Measurements from ENCODE around the gene HIF3A. TPM values are rescaled to one million over a fixed set of nuclear protein-coding genes. Genes with fewer than 3 reads are reported as not detected.

HIF3A gene
- total and polyA plus RNA-seq, 9 of the 15 experiments (the other 6 are each of a cell fraction or from before 2014, with no cell fraction given), result 0.29 TPM; not detected in 8

- Histone ChIP-seq H2AFZ (ENCODE audit: low read depth, low read length) (no peak overlapping the region), H4K20me1 (replicated peaks; ENCODE audit: control insufficient read depth, insufficient read depth, low read length) (no peaks in the 10 kb centered on the region), H3K9ac (ENCODE audit: insufficient read depth in 1 of 2, low read depth in 2 of 2, low read length in 2 of 2) (no peak overlapping the region), H3K79me2 (ENCODE audit: control insufficient read depth, insufficient read depth, low read length) (no peaks in the 10 kb centered on the region), H3K9me3 (replicated peaks; ENCODE audit: control insufficient read depth, insufficient read depth, low read depth, low read length) (no peaks in the 10 kb centered on the region), H3K9me1 (ENCODE audit: control insufficient read depth, insufficient read depth, low read length) (no peaks in the 10 kb centered on the region), H3K4me2 (ENCODE audit: insufficient read depth, low read length) (no peak overlapping the region), H3K27ac (ENCODE audit: extremely low read depth, low read depth, low read length) (no peak overlapping the region), H3K36me3 (ENCODE audit: control insufficient read depth, insufficient read depth, low read length) (no peaks in the 10 kb centered on the region), H3K27me3 (ENCODE audit: control insufficient read depth in 2 of 2, insufficient read depth in 2 of 2, low read length in 2 of 2) (peaks cover 0 to 6% of the 10 kb centered on the region in 2 experiments; a peak in 2 of 5 replicates), H3K4me3 (no peak overlapping the region), H3K4me1 (replicated peaks in 1 of 2; ENCODE audit: control insufficient read depth in 2 of 2, insufficient read depth in 2 of 2, low read length in 2 of 2) (no peaks in the 10 kb centered on the region; a peak in 1 of 5 replicates)
- TF ChIP-seq ZNF609 (CRISPR knock-in tag; IDR thresholded peaks at IDR 0.05; ENCODE audit: borderline replicate concordance) (no peak), TBL1XR1 (IDR thresholded peaks at IDR 0.05; ENCODE audit: low read length in 2 of 2) (no peak), RBM25 (IDR thresholded peaks at IDR 0.05; ENCODE audit: low read depth, low read length, severe bottlenecking) (peak; percentile 69), BCOR (IDR thresholded peaks at IDR 0.05) (peak; percentile 37; the same call in 1 of the 2 replicates)
- 13% methylated on average over 5 of the region's 5 CpGs for WGBS (ENCODE audit: insufficient coverage, low coverage, missing lambda C conversion rate)
- FAIRE-seq, result no peak
- DNase-seq (ENCODE audit: extremely low read depth in 1 of 4, low spot score in 3 of 4), result no peak
- ChIA-PET POLR2A (no interaction called here), CTCF (ENCODE audit: low intra/inter-chr PET ratio) (no interaction called here)
- intact Hi-C loops (cut with micrococcal nuclease) (no loop called here), in situ Hi-C loops (cut with MboI) (no loop called here)
- no peak for ATAC-seq
- no TSS peak for BruUV-seq (replicated peaks)
Measured at GRCh38 chr19:46320559-46320958, 23.7 kb downstream of the HIF3A start.
